Erythroblast (primary cell): ENCODE measurements around the gene KIAA1671.

ENCODE experiments used
- DNase-seq, 2 experiments: peaks; one replicate each; lab custom pipeline; 2025; lab: John Stamatoyannopoulos, UW
- GATA1 ChIP-seq: IDR thresholded peaks from 2 replicates; pipeline ENCODE4 v1.6.1; 2011; ENCODE audit warnings: low read depth, mild to moderate bottlenecking, control low read depth, low read length, moderate library complexity
- POLR2A ChIP-seq: IDR thresholded peaks from 2 replicates; pipeline ENCODE4 v1.6.1; 2011; ENCODE audit warnings: mild to moderate bottlenecking, low read length

KIAA1671 gene

DNA sequence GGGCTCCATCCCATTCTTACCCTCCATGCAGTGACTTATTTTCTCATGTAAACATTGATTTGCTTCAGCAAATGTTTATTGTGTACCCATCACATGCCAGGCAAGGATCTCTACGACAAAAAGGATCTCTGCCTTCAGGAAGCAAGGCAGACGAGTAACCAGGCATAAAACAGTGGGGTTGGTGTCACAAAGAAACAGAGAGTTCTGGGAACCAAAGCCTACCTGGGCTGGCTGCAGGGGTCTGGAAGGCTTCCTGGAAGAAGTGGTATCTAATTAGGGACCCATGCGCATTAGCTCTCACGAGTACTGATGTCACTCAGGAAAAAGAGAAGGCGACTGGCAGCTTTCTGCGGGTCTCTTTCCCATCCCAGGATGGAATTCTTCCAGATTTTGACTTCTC, 44.5 kb downstream of the KIAA1671 start:
- no peak for DNase-seq

DNA sequence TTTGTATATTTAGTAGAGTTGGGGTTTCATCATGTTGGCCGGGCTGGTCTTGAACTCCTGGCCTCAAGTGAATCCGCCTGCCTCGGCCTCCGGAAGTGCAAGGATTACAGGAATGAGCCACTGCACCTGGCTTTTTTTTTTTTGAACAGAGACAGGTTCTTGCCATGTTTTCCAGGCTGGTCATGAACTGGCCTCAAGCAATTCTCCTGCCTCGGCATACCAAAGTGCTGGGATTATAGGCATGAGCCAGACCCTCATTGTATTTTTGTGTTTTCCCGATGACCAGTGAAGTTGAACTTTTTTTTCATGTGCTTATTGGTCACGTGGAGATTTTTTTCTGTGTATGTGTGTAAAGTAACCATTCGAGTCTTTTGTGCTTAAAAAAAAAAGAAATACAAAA, 48.2 kb downstream of the KIAA1671 start:
- TF ChIP-seq GATA1 (no peak), POLR2A (no peak)
- no peak for DNase-seq

More for the DNA sequence above, 44.5 kb downstream of the KIAA1671 start:
- TF ChIP-seq POLR2A = no peak
- no peak for TF ChIP-seq GATA1

DNA sequence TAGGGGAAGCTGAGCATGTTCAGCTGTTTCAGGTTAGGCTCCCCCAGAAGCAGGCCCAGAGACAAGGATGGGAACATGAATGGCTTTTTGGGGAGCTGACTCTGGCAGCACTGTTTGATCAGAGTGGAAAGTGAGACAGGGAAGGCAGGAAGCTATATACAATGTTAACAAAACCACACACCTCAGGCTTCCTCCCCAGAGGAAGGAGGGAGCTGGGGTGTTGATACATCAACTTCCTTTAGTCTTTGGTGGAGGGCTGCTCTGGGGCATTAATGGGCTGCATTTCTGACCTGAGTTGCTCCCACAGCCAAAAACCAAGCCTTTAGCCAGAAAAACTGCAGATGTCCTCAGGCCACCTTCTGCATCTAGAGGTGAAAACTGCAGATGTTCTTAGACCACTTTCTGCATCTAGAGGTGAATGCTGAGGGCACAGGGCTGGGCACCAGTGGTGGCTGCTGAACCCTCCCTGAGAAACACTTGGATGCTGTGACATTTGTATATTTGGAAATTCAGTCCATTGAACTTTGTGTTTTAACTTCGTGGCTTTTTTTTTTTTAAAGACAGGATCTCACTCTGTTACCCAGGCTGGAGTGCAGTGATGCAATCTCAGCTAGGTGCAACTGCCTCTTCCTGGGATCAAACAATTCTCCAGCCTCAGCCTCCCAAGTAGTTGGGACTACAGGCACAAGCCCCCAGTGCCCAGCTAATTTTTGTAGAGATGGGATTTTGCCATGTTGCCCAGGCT, 49.9 kb downstream of the KIAA1671 start:
- TF ChIP-seq POLR2A (no peak), GATA1 (no peak)
- no peak for DNase-seq

DNA sequence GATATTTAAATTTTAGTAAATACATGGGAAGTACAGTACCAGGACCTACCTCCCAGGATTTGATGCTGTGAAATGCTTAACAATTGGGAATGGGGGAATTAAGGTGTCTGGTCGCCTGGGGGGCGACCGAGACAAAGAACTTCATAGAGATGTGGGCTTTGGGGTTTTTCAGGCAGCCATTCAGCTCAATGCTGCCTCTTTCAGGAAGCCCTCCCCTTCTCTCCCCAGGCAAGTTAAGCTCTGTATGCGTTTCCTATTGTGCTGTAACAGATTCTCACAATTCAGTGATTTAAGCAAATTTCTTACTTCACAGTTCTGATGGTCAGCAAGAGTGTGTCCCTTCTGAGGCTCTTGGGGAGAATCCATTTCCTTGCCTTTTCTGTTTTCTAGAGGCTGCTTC, 53.8 kb downstream of the KIAA1671 start:
- TF ChIP-seq POLR2A = no peak
- TF ChIP-seq GATA1 = no peak

DNA sequence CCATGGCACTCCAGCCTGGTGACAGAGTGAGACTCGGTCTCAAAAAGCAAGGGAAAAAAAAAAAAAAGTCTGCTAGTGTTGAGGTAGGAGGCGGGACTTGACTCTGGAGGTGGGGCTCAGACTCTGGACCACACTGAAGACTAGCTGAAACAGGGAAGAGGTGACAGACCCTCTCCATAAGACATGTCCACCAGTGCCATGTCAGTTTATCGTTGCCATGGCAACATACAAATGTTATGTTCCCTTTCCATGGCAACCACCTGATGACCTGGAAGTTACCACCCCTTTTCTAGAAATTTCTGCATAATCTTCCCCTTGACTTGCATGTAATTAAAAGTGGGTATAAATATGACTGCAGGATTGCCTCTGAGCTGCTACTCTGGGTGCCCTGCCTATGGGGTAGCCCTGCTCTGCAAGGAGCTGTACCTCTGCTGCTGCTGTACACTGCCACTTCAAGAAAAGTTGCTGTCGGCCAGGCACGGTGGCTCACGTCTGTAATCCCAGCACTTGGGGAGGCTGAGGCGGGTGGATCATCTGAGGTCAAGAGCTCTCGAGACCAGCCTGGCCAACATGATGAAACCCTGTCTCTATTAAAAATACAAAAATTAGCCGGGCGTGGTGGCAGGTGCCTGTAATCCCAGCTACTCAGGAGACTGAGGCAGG, 55.1 kb downstream of the KIAA1671 start:
- DNase-seq = peak in 1 of 2 experiments; percentile 17
- no peak for TF ChIP-seq POLR2A
- TF ChIP-seq GATA1 = no peak

More for the DNA sequence above, 53.8 kb downstream of the KIAA1671 start:
- no peak for DNase-seq

DNA sequence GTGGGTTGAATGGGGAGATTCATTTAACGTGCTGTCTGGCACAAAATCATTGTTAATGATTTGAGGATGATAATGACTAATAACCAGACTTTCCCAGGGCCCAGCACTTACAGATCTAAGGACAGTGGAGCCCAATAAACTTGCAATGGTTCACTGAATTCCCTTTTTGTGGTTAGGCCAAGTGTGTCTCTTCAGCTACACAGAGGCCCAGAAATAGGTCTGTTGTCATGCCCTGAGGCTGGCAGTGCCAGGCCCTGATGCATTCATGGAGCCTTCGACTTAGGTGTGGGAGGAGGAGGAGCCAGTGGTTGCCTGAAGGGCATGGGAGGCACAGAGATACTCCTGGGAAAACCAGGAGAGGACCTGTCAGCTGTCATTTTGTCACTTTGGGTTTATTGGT, 56.1 kb downstream of the KIAA1671 start:
- no peak for DNase-seq
- TF ChIP-seq GATA1 (no peak), POLR2A (no peak)

DNA sequence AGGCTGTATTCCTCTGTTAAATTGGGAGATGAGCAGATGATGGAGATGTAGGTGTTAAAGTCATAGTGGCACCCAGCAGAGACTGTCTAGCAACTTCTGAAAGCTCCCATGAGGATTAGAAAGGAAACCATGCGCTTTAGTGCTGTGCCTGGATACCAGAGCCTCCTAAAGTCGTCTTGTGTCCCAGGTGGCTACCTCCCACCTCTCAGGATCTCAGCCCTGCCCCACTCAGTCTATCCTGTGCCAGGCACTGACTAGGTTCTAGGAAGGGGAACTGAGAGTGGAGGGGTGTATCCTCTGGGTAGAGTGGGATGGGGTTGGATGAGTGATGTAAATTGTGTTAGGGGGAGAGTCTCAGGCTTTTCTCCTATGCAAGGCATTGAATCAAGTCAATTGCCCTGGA, 60.2 kb downstream of the KIAA1671 start:
- TF ChIP-seq GATA1 (no peak), POLR2A (no peak)
- DNase-seq = no peak

DNA sequence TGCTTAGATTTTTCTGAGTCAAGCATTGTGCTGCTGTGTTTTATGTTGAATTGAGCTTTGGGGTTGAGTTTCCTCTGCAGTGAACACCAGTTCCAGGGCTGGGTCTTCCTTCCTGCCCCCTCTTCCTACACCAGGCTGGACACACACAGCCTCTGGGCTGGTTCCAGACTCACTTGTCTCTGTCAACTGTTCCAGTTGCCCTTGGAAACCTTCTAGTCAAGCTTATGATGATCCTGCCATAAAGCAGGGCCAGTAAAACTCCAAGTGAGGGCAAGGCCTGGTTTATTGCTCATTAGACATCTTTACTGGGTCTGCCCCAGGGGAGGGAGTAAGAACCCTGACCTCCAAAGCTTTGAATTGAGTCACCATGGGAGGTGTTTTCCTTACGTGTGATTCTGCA, 61.1 kb downstream of the KIAA1671 start:
- DNase-seq = no peak
- TF ChIP-seq POLR2A (no peak), GATA1 (no peak)

DNA sequence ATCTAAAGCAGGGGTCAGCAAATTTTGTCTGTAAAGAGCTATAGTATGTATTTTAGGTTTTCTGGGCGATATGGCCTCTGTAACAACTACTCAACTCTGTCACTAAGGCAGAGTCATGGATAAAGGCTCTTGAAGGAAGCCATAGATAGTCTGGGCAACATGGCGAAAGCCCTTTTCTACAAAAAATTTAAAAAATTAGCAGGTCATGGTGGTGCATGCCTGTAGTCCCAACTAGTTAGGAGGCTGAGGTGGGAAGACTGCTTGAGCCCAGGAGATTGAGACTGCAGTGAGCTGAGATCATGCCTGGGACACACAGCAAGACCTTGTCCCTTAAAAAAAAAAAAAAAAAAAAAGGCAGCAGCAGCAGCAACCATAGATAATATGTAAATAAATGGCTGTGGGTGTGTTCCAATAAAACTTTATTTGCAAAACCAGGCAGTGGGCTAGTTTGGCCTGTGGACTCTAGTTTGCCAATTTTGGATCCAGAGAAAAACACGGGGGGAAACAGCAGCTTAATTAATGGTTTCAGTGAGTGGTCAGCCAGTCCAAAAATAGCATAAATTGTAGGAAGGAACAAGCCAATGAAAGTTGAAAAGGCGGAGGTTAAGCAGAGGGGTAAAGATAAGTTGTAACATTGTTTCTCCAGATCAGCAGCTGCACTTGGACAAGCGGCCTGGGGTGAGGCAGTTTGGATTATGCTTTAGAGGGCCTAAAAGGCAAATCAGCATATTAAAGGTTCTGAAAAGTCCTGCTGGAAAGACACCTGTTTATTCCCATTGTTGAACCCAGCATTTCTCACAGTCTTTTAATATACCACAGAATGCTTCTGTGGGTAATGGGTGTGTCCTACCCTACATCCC, 62.6 kb downstream of the KIAA1671 start:
- DNase-seq = no peak
- TF ChIP-seq POLR2A = no peak
- TF ChIP-seq GATA1 = no peak

DNA sequence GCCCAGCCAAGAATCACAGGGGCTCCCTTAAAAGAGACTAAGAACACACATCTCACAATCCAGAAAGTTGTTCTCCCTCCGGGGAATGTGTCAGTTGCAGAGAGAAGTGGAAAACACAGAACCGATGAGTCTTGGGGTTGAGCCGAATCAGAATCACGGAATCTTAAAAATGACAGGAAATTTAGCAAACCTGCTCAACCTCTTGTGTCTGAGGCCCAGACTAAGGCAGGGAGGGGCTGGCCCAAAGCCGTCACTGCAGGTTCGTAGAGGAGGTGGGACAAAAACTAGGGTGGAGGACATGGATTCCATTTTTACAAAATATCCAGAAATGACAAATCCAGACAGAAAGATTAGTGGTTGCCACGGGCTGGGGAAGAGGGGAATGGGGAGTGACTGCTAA, 63.8 kb downstream of the KIAA1671 start:
- TF ChIP-seq POLR2A = no peak
- no peak for TF ChIP-seq GATA1
- no peak for DNase-seq

DNA sequence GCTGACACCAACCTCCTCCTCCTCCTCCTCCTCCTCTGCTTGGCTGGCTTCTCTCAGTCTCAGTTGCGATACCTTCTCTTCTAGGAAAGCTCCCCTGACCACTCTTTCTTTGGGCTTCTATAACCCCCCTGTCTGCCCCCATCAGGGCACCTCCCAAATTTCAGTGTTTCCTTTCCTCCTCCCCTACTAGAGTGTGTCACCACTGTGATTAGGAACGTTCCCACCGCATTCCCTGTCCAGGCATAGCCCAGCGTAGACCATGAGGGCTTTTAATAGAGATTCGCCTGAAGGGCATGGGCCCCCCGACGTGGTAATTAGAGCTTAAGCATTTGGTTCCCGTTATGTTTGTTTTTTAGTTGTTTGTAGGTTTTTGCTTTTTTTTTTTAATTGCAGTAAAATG, 65.5 kb downstream of the KIAA1671 start:
- no peak for DNase-seq

DNA sequence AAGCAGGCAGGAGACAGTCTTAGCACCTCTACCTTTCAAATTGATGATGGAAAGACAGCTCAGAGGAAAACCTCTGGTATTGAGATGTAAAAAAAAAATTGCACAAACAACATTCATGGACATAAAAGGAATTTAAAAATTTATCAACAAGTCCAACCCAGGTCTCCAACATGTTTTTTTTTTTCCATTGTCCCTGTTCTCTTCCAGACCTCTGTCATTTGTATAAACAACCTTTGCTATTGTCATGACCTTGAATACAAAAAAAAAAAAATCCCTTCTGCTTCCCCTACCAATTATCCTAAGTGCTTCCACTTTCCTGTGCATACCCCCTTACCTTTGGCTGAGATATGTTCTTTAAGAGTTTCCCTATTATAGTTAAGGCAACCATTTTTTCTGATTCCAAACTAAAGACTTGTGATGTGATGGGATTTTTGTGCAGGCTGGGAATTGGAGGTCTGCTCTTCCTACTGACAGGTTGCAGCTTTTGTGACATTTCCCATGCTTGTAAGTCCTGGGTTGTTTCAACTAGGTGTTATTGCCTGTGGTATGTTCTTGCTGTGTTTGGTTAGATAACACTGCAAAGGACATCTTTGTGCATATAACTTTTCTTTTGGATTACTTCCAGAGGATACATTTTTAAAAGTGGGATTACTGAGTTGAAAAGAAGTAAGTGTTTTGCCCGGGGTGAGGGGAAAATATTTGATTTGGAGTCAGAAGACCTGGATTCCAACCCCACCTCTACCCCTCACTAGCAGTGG, 67.1 kb downstream of the KIAA1671 start:
- DNase-seq = no peak
- TF ChIP-seq GATA1 (no peak), POLR2A (no peak)

More for the DNA sequence above, 65.5 kb downstream of the KIAA1671 start:
- TF ChIP-seq GATA1 = no peak
- TF ChIP-seq POLR2A = no peak

DNA sequence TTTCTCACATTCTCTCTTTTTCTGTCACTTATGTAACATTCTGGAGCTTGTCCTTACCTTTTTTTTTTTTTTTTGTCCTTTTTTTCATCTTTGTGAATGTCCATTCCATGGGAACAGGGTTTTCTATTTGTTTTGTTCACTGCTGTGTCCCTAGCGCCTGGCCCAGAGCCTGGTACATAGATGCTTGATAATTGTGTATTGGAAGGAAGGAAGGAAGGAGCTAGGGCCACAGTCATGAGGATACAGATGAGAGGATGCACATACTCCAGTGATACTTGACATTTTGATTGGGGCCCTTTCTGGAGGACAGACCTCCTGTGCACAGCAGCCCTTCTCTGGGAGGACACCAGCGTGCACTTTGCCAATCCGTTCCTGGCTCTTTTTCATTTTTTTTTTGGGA, 68.9 kb downstream of the KIAA1671 start:
- DNase-seq = no peak
- TF ChIP-seq GATA1 (no peak), POLR2A (no peak)
